Measurements from ENCODE around the gene SGMS2. TPM values are rescaled to one million over a fixed set of nuclear protein-coding genes. Genes with fewer than 3 reads are reported as not detected.

SGMS2 gene
- total RNA-seq, 1 experiment from 2014 or later: 77.8 TPM

DNA sequence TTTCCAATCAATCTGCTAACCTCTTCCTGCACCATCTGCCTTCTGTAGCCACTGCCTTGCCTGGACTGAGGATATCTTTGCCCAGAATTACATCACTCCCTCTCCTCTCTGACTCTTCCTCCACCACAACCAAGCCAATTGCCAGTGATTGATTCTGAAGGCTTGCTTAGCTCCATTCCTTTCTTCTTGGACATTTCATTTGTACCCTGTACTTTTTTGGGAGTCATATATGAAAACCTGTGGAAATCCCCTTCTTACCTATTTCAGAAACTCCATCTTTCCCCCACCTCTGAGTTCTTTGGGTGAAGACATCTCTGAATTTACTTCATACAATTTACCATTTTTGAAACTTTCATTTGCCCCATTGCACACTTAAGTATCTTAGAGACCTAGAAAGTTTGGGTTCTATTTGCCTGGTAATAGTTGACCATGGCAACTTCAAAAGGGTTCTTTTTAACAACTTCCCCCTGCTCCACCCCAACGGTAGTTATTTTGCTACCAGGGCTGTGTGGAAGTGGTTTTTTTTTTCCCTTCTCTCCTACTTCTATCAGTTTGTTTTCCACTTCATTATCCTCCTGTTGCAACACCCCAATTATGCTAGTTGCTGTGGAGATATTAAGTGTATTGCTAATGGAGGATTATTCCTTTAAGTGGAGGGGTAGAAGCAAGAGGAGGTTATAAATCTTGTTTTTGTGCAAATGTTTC, 14.3 kb downstream of the SGMS2 start:
- intact Hi-C loops (cut with micrococcal nuclease): loop anchor here (1.0 to 2.0 kb wide), 2 partner anchors 23 to 58 kb away; no protein-coding TSS in a partner anchor
- Mint-ChIP-seq H3K27me3 (ENCODE audit: insufficient read depth, unreplicated experiment) (no peaks in the 10 kb centered on the region), H3K4me1 (ENCODE audit: insufficient read depth, unreplicated experiment) (peaks cover 20% of the 10 kb centered on the region), H3K27ac (ENCODE audit: low read depth, unreplicated experiment) (no peak overlapping the region), H3K4me3 (ENCODE audit: unreplicated experiment) (no peak overlapping the region), H3K36me3 (ENCODE audit: insufficient read depth, unreplicated experiment) (peaks cover 5% of the 10 kb centered on the region), H3K9me3 (ENCODE audit: unreplicated experiment) (peaks cover 7% of the 10 kb centered on the region)
- peak; percentile 48 for DNase-seq (ENCODE audit: unreplicated experiment)
- CTCF ChIA-PET: interaction anchor here (1.2 to 1.6 kb wide), 2 partner anchors 26 to 81 kb away, joined by 3 to 4 read pairs; no protein-coding TSS in a partner anchor
- BruUV-seq (replicated peaks): no TSS peak
- POLR2A ChIA-PET: interaction anchor here (0.7 to 2.0 kb wide), 6 partner anchors 10 to 56 kb away, joined by 3 to 9 read pairs (median 4); partner anchors contain the start of gene SGMS2
- TF ChIP-seq, protein P1, sequence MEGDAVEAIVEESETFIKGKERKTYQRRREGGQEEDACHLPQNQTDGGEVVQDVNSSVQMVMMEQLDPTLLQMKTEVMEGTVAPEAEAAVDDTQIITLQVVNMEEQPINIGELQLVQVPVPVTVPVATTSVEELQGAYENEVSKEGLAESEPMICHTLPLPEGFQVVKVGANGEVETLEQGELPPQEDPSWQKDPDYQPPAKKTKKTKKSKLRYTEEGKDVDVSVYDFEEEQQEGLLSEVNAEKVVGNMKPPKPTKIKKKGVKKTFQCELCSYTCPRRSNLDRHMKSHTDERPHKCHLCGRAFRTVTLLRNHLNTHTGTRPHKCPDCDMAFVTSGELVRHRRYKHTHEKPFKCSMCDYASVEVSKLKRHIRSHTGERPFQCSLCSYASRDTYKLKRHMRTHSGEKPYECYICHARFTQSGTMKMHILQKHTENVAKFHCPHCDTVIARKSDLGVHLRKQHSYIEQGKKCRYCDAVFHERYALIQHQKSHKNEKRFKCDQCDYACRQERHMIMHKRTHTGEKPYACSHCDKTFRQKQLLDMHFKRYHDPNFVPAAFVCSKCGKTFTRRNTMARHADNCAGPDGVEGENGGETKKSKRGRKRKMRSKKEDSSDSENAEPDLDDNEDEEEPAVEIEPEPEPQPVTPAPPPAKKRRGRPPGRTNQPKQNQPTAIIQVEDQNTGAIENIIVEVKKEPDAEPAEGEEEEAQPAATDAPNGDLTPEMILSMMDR (IDR thresholded peaks at IDR 0.05; ENCODE audit: unreplicated experiment): no peak

DNA sequence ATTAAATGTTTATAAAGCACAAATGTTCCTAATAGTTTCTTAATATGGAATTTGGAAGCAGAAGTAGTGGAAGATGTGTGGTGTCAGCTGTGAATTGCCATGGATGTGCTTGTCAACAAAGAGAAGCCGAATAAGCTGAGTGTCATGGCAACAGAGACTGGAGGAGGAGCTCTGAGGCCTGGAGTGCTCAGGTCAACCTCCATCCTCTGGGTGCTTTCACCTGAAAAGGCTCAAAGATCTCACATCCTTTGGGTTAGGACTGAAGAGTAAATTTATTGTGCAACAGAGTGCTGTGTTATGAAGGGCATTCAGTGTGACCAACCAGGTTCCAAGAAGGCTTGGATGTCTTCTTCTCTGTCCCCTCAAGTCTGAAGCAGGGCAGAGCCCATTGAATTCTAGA, 18.7 kb downstream of the SGMS2 start:
- POLR2A ChIA-PET: interaction anchor here (1.0 to 1.5 kb wide), 2 partner anchors 10 to 18 kb away, joined by 4 to 8 read pairs; no protein-coding TSS in a partner anchor
- CTCF ChIA-PET: interaction anchor here (0.9 kb wide), 1 partner anchor 10 kb away, joined by 3 read pairs; no protein-coding TSS in a partner anchor

DNA sequence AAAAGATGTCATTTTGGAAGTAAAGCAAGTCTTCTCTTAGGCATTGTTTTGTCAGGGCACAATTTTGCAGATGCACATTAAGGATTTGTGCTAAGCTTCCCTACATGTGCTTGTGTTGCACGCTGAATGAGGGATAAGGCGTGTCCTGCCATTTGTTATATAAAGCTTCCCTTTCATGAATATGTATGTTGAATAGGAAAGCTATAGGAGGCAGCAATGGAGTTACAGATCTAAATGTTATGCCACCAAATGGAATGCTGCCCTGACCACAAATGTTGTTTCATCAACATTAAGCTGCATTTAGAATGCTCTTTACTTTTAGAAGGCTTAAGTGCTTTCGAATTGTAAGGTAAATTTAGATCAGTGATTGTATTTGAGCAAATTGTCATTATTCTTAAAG, 20.9 kb downstream of the SGMS2 start:
- ChIA-PET POLR2A (interaction anchor here (0.7 to 0.9 kb wide), 2 partner anchors 25 to 58 kb away, joined by 3 read pairs; no protein-coding TSS in a partner anchor), CTCF (interaction anchor here (1.3 kb wide), 1 partner anchor 67 kb away, joined by 5 read pairs; no protein-coding TSS in a partner anchor)
- peaks cover 9% of the 10 kb centered on the region for H3K4me1 Mint-ChIP-seq (ENCODE audit: insufficient read depth, unreplicated experiment)
- H3K27me3 Mint-ChIP-seq (ENCODE audit: insufficient read depth, unreplicated experiment): no peaks in the 10 kb centered on the region
- intact Hi-C loops (cut with micrococcal nuclease): no loop called here
- H3K36me3 Mint-ChIP-seq (ENCODE audit: insufficient read depth, unreplicated experiment): peaks cover 5% of the 10 kb centered on the region
- no peak overlapping the region for H3K4me3 Mint-ChIP-seq (ENCODE audit: unreplicated experiment)
- peaks cover 13% of the 10 kb centered on the region for H3K9me3 Mint-ChIP-seq (ENCODE audit: unreplicated experiment)
- TF ChIP-seq, protein P1 (IDR thresholded peaks at IDR 0.05; ENCODE audit: unreplicated experiment): no peak
- no TSS peak for BruUV-seq (replicated peaks)
- no peak overlapping the region for H3K27ac Mint-ChIP-seq (ENCODE audit: low read depth, unreplicated experiment)
- DNase-seq (ENCODE audit: unreplicated experiment): no peak

More for the DNA sequence above, 18.7 kb downstream of the SGMS2 start:
- intact Hi-C loops (cut with micrococcal nuclease): no loop called here
- TF ChIP-seq, protein P1 (IDR thresholded peaks at IDR 0.05; ENCODE audit: unreplicated experiment): no peak
- H3K4me3 Mint-ChIP-seq (ENCODE audit: unreplicated experiment): no peak overlapping the region
- no peaks in the 10 kb centered on the region for H3K27me3 Mint-ChIP-seq (ENCODE audit: insufficient read depth, unreplicated experiment)
- peaks cover 17% of the 10 kb centered on the region for H3K4me1 Mint-ChIP-seq (ENCODE audit: insufficient read depth, unreplicated experiment)
- peaks cover 7% of the 10 kb centered on the region for H3K9me3 Mint-ChIP-seq (ENCODE audit: unreplicated experiment)
- DNase-seq (ENCODE audit: unreplicated experiment): no peak
- no peak overlapping the region for H3K27ac Mint-ChIP-seq (ENCODE audit: low read depth, unreplicated experiment)
- BruUV-seq (replicated peaks): no TSS peak
- peaks cover 5% of the 10 kb centered on the region for H3K36me3 Mint-ChIP-seq (ENCODE audit: insufficient read depth, unreplicated experiment)

DNA sequence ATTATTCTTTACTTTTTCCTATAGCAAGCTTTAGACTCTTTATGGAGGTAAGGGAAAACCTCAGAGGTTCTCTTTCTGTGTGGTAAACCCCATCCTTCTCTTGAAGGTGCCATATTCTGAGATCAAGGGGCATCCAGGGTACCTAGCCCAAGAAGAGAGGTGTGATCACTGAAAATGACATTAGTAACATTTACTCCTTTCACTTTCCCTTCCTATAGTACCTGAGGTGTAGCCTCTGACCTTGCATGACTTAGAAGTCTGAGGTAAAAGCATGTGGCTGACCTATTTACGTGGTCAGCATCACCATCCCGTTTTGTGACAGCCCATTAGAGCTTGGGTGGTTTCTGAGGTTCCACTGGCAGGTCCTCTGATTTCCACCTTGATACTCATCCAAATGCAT, 25.7 kb downstream of the SGMS2 start:
- intact Hi-C loops (cut with micrococcal nuclease): no loop called here
- H3K27me3 Mint-ChIP-seq (ENCODE audit: insufficient read depth, unreplicated experiment): no peaks in the 10 kb centered on the region

More for the DNA sequence above, 25.7 kb downstream of the SGMS2 start:
- ChIA-PET POLR2A (interaction anchor here (0.9 kb wide), 1 partner anchor 15 kb away, joined by 3 read pairs; no protein-coding TSS in a partner anchor), CTCF (no interaction called here)
- H3K36me3 Mint-ChIP-seq (ENCODE audit: insufficient read depth, unreplicated experiment): no peaks in the 10 kb centered on the region
- DNase-seq (ENCODE audit: unreplicated experiment): no peak
- no peak overlapping the region for H3K27ac Mint-ChIP-seq (ENCODE audit: low read depth, unreplicated experiment)
- H3K4me3 Mint-ChIP-seq (ENCODE audit: unreplicated experiment): no peak overlapping the region
- peaks cover 33% of the 10 kb centered on the region for H3K4me1 Mint-ChIP-seq (ENCODE audit: insufficient read depth, unreplicated experiment)
- TF ChIP-seq, protein P1 (IDR thresholded peaks at IDR 0.05; ENCODE audit: unreplicated experiment): no peak
- peaks cover 6% of the 10 kb centered on the region for H3K9me3 Mint-ChIP-seq (ENCODE audit: unreplicated experiment)
- no TSS peak for BruUV-seq (replicated peaks)

Data from MCF 10A (cell line).